HCT116 (cell line): ENCODE results near the gene LRRC52. TPM values are rescaled to one million over a fixed set of nuclear protein-coding genes. Genes with fewer than 3 reads are reported as not detected.

ENCODE experiments used
- ATAC-seq: fragments of 200-7000 bp; cut with Tn5 transposase; 2 replicates; pipeline ENCODE4 v1.9.1; 2020; ENCODE audit warnings: mild to moderate bottlenecking, moderate library complexity
- BruUV-seq: library from RNA; stranded (reverse); fragments of 400-500 nt; replicated peaks from 2 replicates; lab custom pipeline; 2021; lab: Mats Ljungman, UMichigan
- CTCF ChIA-PET: fragments of 300-600 bp; sonication (Branson Sonifier 250); formaldehyde crosslinking; loops from one replicate; lab custom pipeline; 2021; ENCODE audit warnings: antibody characterized with exemption; lab: Charles Lee
- POLR2A ChIA-PET: fragments of 300-600, 350-600 bp; sonication (Branson Sonifier 250); formaldehyde crosslinking; loops from one replicate; lab custom pipeline; 2021; ENCODE audit warnings: antibody characterized with exemption; lab: Charles Lee
- RAD21 ChIA-PET, 2 experiments: fragments of 300-600 bp; sonication (Branson Sonifier 250); formaldehyde crosslinking; loops; one replicate each; lab custom pipeline; 2023; ENCODE audit warnings: low total read pairs in 2 of 2; ENCODE audit not compliant: uncharacterized antibody in 2 of 2, unreplicated experiment in 2 of 2, low non-redundant PET in 1 of 2; lab: Charles Lee
- DNase-seq: peaks from one replicate; pipeline ENCODE4 v3.0.0-alpha.2; 2010; ENCODE audit warnings: low read depth, low spot score
- H2AFZ ChIP-seq: fragments of 200-600 bp; shearing (Covaris generic), sonication (generic); 2 replicates; pipeline ENCODE4 v1.6.1; 2017; ENCODE audit warnings: low read depth, mixed run types, mixed read lengths, antibody characterized with exemption, low read length; ENCODE audit not compliant: poor library complexity, severe bottlenecking
- H3K27ac ChIP-seq: 2 replicates; pipeline ENCODE4 v1.5.1; 2012; ENCODE audit warnings: low read depth, low read length
- H3K27me3 ChIP-seq: fragments of 200-600 bp; sonication (generic); 2 replicates; pipeline ENCODE4 v1.6.1; 2016; ENCODE audit warnings: mixed run types, low read length, mixed read lengths; ENCODE audit not compliant: insufficient read depth
- H3K36me3 ChIP-seq, 2 experiments: fragments of 200-500 bp in 1 of 2; fragments of 200-600 bp in 1 of 2; sonication (Bioruptor generic) in 1 of 2; sonication (generic) in 1 of 2; 2 replicates each; pipeline versions ENCODE4 v1.5.1 to v1.6.1; 2014 to 2016; ENCODE audit warnings: low read length in 2 of 2, inconsistent platforms in 1 of 2, mixed read lengths in 1 of 2, mixed run types in 1 of 2; ENCODE audit not compliant: insufficient read depth in 2 of 2, control insufficient read depth in 1 of 2
- H3K4me1 ChIP-seq, 2 experiments: fragments of 200-600 bp in 1 of 2; sonication (generic) in 1 of 2; 2 replicates each; pipeline versions ENCODE4 v1.5.1 to v1.6.1; 2012 to 2017; ENCODE audit warnings: low read length in 2 of 2, inconsistent platforms in 1 of 2, mild to moderate bottlenecking in 1 of 2, mixed read lengths in 1 of 2, mixed run types in 1 of 2, moderate library complexity in 1 of 2; ENCODE audit not compliant: insufficient read depth in 2 of 2, control insufficient read depth in 1 of 2
- H3K4me2 ChIP-seq: fragments of 200-600 bp; sonication (generic); 2 replicates; pipeline ENCODE4 v1.6.1; 2017; ENCODE audit warnings: mixed run types, low read length, mixed read lengths
- H3K4me3 ChIP-seq, 2 experiments: fragments of 200-600 bp in 1 of 2; sonication (generic) in 1 of 2; replicated peaks in 1 of 2; 2 replicates each; pipeline ENCODE4 v1.5.1; 2011 to 2016; ENCODE audit warnings: low read length in 2 of 2, control low read depth in 1 of 2, low read depth in 1 of 2, mild to moderate bottlenecking in 1 of 2, mixed read lengths in 1 of 2, mixed run types in 1 of 2
- H3K79me2 ChIP-seq: fragments of 200-600 bp; sonication (generic); 2 replicates; pipeline ENCODE4 v1.6.1; 2017; ENCODE audit warnings: mild to moderate bottlenecking, mixed run types, low read length, moderate library complexity, mixed read lengths; ENCODE audit not compliant: insufficient read depth
- H3K9ac ChIP-seq: fragments of 200-600 bp; sonication (generic); 2 replicates; pipeline ENCODE4 v1.6.1; 2016; ENCODE audit warnings: low read length, mixed read lengths
- H3K9me2 ChIP-seq: fragments of 200-600 bp; sonication (generic), shearing (Covaris generic); 2 replicates; pipeline ENCODE4 v1.6.1; 2017; ENCODE audit warnings: mixed run types, mild to moderate bottlenecking, moderate library complexity; ENCODE audit not compliant: insufficient read depth
- H3K9me3 ChIP-seq, 2 experiments: fragments of 200-500 bp in 1 of 2; fragments of 200-600 bp in 1 of 2; sonication (Bioruptor generic) in 1 of 2; sonication (generic) in 1 of 2; 2 replicates each; pipeline ENCODE4 v1.6.1; 2014 to 2017; ENCODE audit warnings: low read length in 2 of 2, mixed read lengths in 2 of 2, inconsistent platforms in 1 of 2, low read depth in 1 of 2, mild to moderate bottlenecking in 1 of 2, mixed run types in 1 of 2, moderate library complexity in 1 of 2; ENCODE audit not compliant: control insufficient read depth in 1 of 2, insufficient read depth in 1 of 2
- H4K20me1 ChIP-seq: fragments of 200-600 bp; sonication (generic), shearing (Covaris generic); 2 replicates; pipeline ENCODE4 v1.6.1; 2017; ENCODE audit warnings: mixed run types, mild to moderate bottlenecking, moderate library complexity; ENCODE audit not compliant: insufficient read depth
- CBX3 ChIP-seq: IDR thresholded peaks from 2 replicates; pipeline ENCODE4 v1.6.1; 2012; ENCODE audit warnings: low read depth
- CEBPB ChIP-seq: IDR thresholded peaks from 2 replicates; pipeline ENCODE4 v1.6.1; 2012; ENCODE audit warnings: low read depth
- EGR1 ChIP-seq: IDR thresholded peaks from 2 replicates; pipeline ENCODE4 v1.6.1; 2012; ENCODE audit warnings: low read depth
- ELF1 ChIP-seq: IDR thresholded peaks from 2 replicates; pipeline ENCODE4 v1.6.1; 2012; ENCODE audit warnings: low read depth, borderline replicate concordance
- EZH2phosphoT487 ChIP-seq: fragments of 200-600 bp; IDR thresholded peaks from 2 replicates; pipeline ENCODE4 v1.6.1; 2018; ENCODE audit warnings: antibody characterized with exemption, borderline replicate concordance
- FOSL1 ChIP-seq: IDR thresholded peaks from 2 replicates; pipeline ENCODE4 v1.6.1; 2012; ENCODE audit warnings: low read depth
- POLR2A ChIP-seq: IDR thresholded peaks from 2 replicates; pipeline ENCODE4 v1.7.0; 2011; ENCODE audit warnings: borderline replicate concordance; ENCODE audit not compliant: insufficient read depth, insufficient read length; ENCODE audit errors: extremely low read depth
- RAD21 ChIP-seq: IDR thresholded peaks from 2 replicates; pipeline ENCODE4 v1.6.1; 2012; ENCODE audit warnings: low read depth, mild to moderate bottlenecking
- SRF ChIP-seq: IDR thresholded peaks from 2 replicates; pipeline ENCODE4 v1.6.1; 2012; ENCODE audit warnings: low read depth
- ZFX ChIP-seq: fragments of 450-650 bp; IDR thresholded peaks from 2 replicates; pipeline ENCODE4 v1.6.1; 2017
- ZNF274 ChIP-seq: fragments of 200-500 bp; sonication (Bioruptor generic); IDR thresholded peaks from 2 replicates; pipeline ENCODE4 v1.6.1; 2014; ENCODE audit warnings: mild to moderate bottlenecking, low read depth, low read length, inconsistent platforms
- intact Hi-C: fragments of 100-400 bp; cut with micrococcal nuclease; formaldehyde crosslinking; loops from 2 replicates; pipeline ENCODE4 v1.10.0; 2022
- total RNA-seq: library from RNA; stranded (reverse); gene quantifications from one replicate; pipeline ENCODE4 v1.2.1, GENCODE V29; 2021; ENCODE audit not compliant: unreplicated experiment
- TF ChIP-seq, protein P1 (sequence below): IDR thresholded peaks from 2 replicates; pipeline ENCODE4 v1.6.1; 2012
- TF ChIP-seq, protein P2 (sequence below): IDR thresholded peaks from 2 replicates; pipeline ENCODE4 v1.6.1; 2012; ENCODE audit warnings: low read depth
- TF ChIP-seq, protein P3 (sequence below): IDR thresholded peaks from 2 replicates; pipeline ENCODE4 v1.6.1; 2012
- TF ChIP-seq, protein P4 (sequence below): IDR thresholded peaks from 2 replicates; pipeline ENCODE4 v1.6.1; 2011; ENCODE audit warnings: mild to moderate bottlenecking, low read length, moderate library complexity; ENCODE audit not compliant: insufficient replicate concordance; ENCODE audit errors: extremely low read depth
- TF ChIP-seq, protein P5 (sequence below), 3 experiments: fragments of 200-600 bp in 1 of 3; sonication (generic) in 1 of 3; IDR thresholded peaks in 2 of 3; conservative IDR thresholded peaks in 1 of 3; 2 replicates each; pipeline ENCODE4 v1.5.1; 2012 to 2017; ENCODE audit warnings: low read depth in 2 of 3, low read length in 2 of 3, antibody characterized with exemption in 1 of 3, borderline replicate concordance in 1 of 3, control low read depth in 1 of 3, mild to moderate bottlenecking in 1 of 3, mixed read lengths in 1 of 3, mixed run types in 1 of 3, moderate library complexity in 1 of 3; ENCODE audit not compliant: insufficient read depth in 1 of 3

Gene LRRC52
- total RNA-seq, 1 experiment from 2014 or later = not detected

DNA sequence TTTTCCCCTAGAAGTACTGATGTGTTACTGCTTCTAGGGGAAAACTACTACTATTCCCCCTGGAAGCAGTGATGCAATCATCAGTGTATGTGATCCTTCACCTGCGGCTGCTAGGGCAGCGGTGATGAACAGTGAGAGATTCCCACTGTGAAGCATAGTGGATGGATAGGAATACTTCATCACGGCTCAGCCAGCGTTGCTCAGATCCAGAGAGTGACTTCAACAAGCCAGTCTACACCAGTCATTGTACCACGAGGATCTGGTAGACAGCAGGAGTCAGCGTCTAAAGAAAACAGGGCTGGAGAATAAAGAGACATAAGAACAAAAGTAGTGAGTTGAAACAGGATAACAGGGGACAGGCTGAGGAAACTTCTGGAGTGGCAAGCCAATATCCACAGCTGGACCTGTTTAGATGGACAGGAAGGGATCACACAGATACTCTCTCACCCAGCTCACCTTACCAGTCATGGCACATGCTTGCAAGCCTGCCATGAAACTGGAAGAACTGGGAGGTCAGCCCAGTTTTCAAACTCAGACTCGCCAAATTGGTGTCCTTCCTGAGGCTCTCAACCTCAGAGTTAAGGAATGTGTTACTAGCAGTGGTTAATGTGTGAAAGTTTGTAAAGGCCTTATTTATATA, 42.4 kb upstream of the LRRC52 start:
- H3K9me2 ChIP-seq = no peaks in the 10 kb centered on the region
- no peak overlapping the region for H3K4me2 ChIP-seq
- no peak for DNase-seq
- H3K27ac ChIP-seq = no peak overlapping the region
- no peaks in the 10 kb centered on the region for H4K20me1 ChIP-seq
- H3K9ac ChIP-seq = no peak overlapping the region
- H3K79me2 ChIP-seq = no peaks in the 10 kb centered on the region
- ChIA-PET RAD21 (no interaction called here), CTCF (no interaction called here), POLR2A (no interaction called here)
- no peak for ATAC-seq
- H3K36me3 ChIP-seq = no peaks in the 10 kb centered on the region
- no peaks in the 10 kb centered on the region for H3K9me3 ChIP-seq
- H3K4me3 ChIP-seq = no peak overlapping the region
- no peak for TF ChIP-seq SRF
- no peak for TF ChIP-seq ZFX
- TF ChIP-seq, protein P1, sequence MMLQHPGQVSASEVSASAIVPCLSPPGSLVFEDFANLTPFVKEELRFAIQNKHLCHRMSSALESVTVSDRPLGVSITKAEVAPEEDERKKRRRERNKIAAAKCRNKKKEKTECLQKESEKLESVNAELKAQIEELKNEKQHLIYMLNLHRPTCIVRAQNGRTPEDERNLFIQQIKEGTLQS = no peak
- no peak for TF ChIP-seq EGR1
- TF ChIP-seq, protein P2, sequence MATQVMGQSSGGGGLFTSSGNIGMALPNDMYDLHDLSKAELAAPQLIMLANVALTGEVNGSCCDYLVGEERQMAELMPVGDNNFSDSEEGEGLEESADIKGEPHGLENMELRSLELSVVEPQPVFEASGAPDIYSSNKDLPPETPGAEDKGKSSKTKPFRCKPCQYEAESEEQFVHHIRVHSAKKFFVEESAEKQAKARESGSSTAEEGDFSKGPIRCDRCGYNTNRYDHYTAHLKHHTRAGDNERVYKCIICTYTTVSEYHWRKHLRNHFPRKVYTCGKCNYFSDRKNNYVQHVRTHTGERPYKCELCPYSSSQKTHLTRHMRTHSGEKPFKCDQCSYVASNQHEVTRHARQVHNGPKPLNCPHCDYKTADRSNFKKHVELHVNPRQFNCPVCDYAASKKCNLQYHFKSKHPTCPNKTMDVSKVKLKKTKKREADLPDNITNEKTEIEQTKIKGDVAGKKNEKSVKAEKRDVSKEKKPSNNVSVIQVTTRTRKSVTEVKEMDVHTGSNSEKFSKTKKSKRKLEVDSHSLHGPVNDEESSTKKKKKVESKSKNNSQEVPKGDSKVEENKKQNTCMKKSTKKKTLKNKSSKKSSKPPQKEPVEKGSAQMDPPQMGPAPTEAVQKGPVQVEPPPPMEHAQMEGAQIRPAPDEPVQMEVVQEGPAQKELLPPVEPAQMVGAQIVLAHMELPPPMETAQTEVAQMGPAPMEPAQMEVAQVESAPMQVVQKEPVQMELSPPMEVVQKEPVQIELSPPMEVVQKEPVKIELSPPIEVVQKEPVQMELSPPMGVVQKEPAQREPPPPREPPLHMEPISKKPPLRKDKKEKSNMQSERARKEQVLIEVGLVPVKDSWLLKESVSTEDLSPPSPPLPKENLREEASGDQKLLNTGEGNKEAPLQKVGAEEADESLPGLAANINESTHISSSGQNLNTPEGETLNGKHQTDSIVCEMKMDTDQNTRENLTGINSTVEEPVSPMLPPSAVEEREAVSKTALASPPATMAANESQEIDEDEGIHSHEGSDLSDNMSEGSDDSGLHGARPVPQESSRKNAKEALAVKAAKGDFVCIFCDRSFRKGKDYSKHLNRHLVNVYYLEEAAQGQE = no peak
- TF ChIP-seq, protein P3, sequence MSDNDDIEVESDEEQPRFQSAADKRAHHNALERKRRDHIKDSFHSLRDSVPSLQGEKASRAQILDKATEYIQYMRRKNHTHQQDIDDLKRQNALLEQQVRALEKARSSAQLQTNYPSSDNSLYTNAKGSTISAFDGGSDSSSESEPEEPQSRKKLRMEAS = no peak
- no peak for TF ChIP-seq CEBPB
- no peak for TF ChIP-seq CBX3
- TF ChIP-seq RAD21 = no peak
- TF ChIP-seq EZH2phosphoT487 = no peak
- TF ChIP-seq, protein P4, sequence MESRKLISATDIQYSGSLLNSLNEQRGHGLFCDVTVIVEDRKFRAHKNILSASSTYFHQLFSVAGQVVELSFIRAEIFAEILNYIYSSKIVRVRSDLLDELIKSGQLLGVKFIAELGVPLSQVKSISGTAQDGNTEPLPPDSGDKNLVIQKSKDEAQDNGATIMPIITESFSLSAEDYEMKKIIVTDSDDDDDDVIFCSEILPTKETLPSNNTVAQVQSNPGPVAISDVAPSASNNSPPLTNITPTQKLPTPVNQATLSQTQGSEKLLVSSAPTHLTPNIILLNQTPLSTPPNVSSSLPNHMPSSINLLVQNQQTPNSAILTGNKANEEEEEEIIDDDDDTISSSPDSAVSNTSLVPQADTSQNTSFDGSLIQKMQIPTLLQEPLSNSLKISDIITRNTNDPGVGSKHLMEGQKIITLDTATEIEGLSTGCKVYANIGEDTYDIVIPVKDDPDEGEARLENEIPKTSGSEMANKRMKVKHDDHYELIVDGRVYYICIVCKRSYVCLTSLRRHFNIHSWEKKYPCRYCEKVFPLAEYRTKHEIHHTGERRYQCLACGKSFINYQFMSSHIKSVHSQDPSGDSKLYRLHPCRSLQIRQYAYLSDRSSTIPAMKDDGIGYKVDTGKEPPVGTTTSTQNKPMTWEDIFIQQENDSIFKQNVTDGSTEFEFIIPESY = no peak
- TF ChIP-seq FOSL1 = no peak
- no peak for TF ChIP-seq ELF1
- TF ChIP-seq, protein P5, sequence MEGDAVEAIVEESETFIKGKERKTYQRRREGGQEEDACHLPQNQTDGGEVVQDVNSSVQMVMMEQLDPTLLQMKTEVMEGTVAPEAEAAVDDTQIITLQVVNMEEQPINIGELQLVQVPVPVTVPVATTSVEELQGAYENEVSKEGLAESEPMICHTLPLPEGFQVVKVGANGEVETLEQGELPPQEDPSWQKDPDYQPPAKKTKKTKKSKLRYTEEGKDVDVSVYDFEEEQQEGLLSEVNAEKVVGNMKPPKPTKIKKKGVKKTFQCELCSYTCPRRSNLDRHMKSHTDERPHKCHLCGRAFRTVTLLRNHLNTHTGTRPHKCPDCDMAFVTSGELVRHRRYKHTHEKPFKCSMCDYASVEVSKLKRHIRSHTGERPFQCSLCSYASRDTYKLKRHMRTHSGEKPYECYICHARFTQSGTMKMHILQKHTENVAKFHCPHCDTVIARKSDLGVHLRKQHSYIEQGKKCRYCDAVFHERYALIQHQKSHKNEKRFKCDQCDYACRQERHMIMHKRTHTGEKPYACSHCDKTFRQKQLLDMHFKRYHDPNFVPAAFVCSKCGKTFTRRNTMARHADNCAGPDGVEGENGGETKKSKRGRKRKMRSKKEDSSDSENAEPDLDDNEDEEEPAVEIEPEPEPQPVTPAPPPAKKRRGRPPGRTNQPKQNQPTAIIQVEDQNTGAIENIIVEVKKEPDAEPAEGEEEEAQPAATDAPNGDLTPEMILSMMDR (IDR thresholded peaks at IDR 0.05 in 2 of 3, conservative IDR thresholded peaks at IDR 0.05 in 1 of 3; ENCODE audit: borderline replicate concordance in 1 of 3, insufficient read depth in 1 of 3, low read depth in 2 of 3, low read length in 2 of 3) = no peak
- no peak for TF ChIP-seq POLR2A
- no peak for TF ChIP-seq ZNF274
- intact Hi-C loops = no loop called here
- peaks cover 32% of the 10 kb centered on the region for H3K27me3 ChIP-seq
- no TSS peak for BruUV-seq
- H3K4me1 ChIP-seq = no peaks in the 10 kb centered on the region
- no peak overlapping the region for H2AFZ ChIP-seq
